ENCODE results near the gene RGS19. TPM values are rescaled to one million over a fixed set of nuclear protein-coding genes. Genes with fewer than 3 reads are reported as not detected.

RGS19 gene
- total and polyA plus RNA-seq, 11 donors, result 3.2 to 25.6 (median 5.3) TPM

GRCh38 chr20:64113444-64113775, 34.1 kb upstream of the RGS19 start:
- intact Hi-C loops (cut with DNase I), result loop anchor here in 3 of 10 donors (10.0 kb wide), 1 partner anchor 79 kb away; the partner anchor contains the start of gene C20orf204 (in 3 of the 3)
- no peak for ATAC-seq
- Histone ChIP-seq H3K27ac (no peak overlapping the region), H3K27me3 (no peaks in the 10 kb centered on the region), H3K4me1 (no peaks in the 10 kb centered on the region), H3K9me3 (no peaks in the 10 kb centered on the region), H3K36me3 (no peaks in the 10 kb centered on the region), H3K4me3 (no peak overlapping the region)
- TF ChIP-seq, protein P1, sequence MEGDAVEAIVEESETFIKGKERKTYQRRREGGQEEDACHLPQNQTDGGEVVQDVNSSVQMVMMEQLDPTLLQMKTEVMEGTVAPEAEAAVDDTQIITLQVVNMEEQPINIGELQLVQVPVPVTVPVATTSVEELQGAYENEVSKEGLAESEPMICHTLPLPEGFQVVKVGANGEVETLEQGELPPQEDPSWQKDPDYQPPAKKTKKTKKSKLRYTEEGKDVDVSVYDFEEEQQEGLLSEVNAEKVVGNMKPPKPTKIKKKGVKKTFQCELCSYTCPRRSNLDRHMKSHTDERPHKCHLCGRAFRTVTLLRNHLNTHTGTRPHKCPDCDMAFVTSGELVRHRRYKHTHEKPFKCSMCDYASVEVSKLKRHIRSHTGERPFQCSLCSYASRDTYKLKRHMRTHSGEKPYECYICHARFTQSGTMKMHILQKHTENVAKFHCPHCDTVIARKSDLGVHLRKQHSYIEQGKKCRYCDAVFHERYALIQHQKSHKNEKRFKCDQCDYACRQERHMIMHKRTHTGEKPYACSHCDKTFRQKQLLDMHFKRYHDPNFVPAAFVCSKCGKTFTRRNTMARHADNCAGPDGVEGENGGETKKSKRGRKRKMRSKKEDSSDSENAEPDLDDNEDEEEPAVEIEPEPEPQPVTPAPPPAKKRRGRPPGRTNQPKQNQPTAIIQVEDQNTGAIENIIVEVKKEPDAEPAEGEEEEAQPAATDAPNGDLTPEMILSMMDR (IDR thresholded peaks at IDR 0.05), result no peak
- no peak for TF ChIP-seq POLR2A (IDR thresholded peaks at IDR 0.05)
- peak in 1 of 5 donors; percentile 14 for DNase-seq
- 68 to 75% (median 74%) methylated on average over 5 to 6 of the region's 6 CpGs for WGBS, 4 donors

DNA sequence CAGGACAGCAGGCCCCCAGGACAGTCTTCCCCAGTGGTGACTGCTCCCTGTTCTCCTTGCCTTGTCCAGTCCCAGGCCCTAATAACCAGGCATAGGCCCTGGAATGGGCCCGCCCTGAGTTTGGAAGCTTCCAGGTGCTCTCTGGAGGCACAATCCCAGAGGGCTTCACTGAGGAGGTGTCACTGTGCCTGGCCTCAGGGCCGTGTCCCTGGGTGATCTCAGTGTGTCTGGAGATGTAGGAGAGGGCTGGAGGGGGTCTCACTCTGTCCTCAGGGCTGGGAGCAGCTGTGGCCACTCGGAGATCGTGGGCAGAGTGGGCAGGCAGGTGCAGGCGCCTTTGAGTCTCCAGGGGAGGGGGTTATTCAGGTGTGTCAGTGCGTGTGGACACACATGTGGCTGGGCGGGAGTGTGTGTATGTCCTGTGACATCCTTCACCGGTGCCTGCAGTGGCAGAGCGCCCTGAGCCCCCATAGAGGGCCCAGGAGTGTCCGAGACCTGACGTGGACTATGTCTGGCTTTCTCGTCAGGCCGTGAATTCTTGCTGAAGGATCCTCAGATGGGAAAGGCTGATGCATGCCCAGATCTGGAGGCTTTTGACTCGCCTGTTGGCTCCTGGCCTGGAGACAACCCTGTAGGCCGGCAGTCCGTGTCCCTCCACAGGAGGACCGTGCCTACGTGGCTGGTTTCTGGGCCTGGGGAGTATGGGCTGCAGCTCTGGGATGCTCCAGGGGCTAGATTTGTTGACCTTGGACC, 33.5 kb upstream of the RGS19 start:
- DNase-seq, result peak in 2 of 5 donors; percentile 11 to 15
- H3K36me3 ChIP-seq, result no peaks in the 10 kb centered on the region
- 81 to 88% (median 82%) methylated on average over 15 to 18 of the region's 18 CpGs for WGBS, 4 donors
- ATAC-seq, result no peak
- H3K4me3 ChIP-seq, result no peak overlapping the region
- H3K27me3 ChIP-seq, result peaks cover 0 to under 1% (median 0%) of the 10 kb centered on the region in 9 donors
- intact Hi-C loops (cut with DNase I), result loop anchor here in 3 of 10 donors (10.0 kb wide), 1 partner anchor 78 kb away; the partner anchor contains the start of gene C20orf204 (in 3 of the 3)
- no peaks in the 10 kb centered on the region for H3K4me1 ChIP-seq
- H3K9me3 ChIP-seq, result no peaks in the 10 kb centered on the region
- no peak overlapping the region for H3K27ac ChIP-seq
- TF ChIP-seq, protein P1 (IDR thresholded peaks at IDR 0.05), result no peak
- no peak for TF ChIP-seq POLR2A (IDR thresholded peaks at IDR 0.05)

- H3K27me3 ChIP-seq, result peaks cover 0 to 8% (median 0%) of the 10 kb centered on the region in 9 donors
- WGBS, 4 donors, result 76 to 85% (median 79%) methylated on average over 18 to 19 of the region's 19 CpGs
- H3K4me1 ChIP-seq, result no peaks in the 10 kb centered on the region
- intact Hi-C loops (cut with DNase I), result loop anchor here in 3 of 10 donors (10.0 kb wide), 1 partner anchor 77 kb away; the partner anchor contains the start of gene C20orf204 (in 3 of the 3)
- TF ChIP-seq, protein P1 (IDR thresholded peaks at IDR 0.05), result no peak
- TF ChIP-seq POLR2A (IDR thresholded peaks at IDR 0.05), result no peak
- no peaks in the 10 kb centered on the region for H3K36me3 ChIP-seq
- no peak overlapping the region for H3K4me3 ChIP-seq
- H3K27ac ChIP-seq, result no peak overlapping the region
- no peaks in the 10 kb centered on the region for H3K9me3 ChIP-seq
- DNase-seq (peak in 2 of 5 donors; percentile 7 to 13), ATAC-seq (no peak)
Measured at GRCh38 chr20:64111841-64112641, 32.7 kb upstream of the RGS19 start.

All from heart left ventricle (tissue), 16 donors.